Right lobe of liver (tissue), 6 donors: ENCODE results near the gene AMZ2. TPM values are rescaled to one million over a fixed set of nuclear protein-coding genes. Genes with fewer than 3 reads are reported as not detected.

Experiments
- ATAC-seq, 4 donors: fragments of 200-7000 bp; cut with Tn5 transposase; one replicate each; pipeline ENCODE4 v1.9.1; 2020; ENCODE audit warnings: mild to moderate bottlenecking in 4 of 4, moderate library complexity in 4 of 4
- DNase-seq, 3 donors: peaks; one replicate each; pipeline ENCODE4 v3.0.0-alpha.2; 2020
- H3K27ac ChIP-seq, 3 donors: fragments of 200-600 bp; one replicate each; pipeline ENCODE4 v1.8.0; 2022
- H3K27me3 ChIP-seq, 2 donors: fragments of 200-600 bp; one replicate each; pipeline ENCODE4 v1.8.0; 2022
- H3K36me3 ChIP-seq, 4 donors: fragments of 200-600 bp; sonication (generic) in 1 of 4; one replicate each; pipeline versions ENCODE4 v1.5.1 to v1.8.0; 2017 to 2022; ENCODE audit warnings: control low read depth in 1 of 4
- H3K4me1 ChIP-seq, 4 donors: fragments of 200-600 bp; sonication (generic) in 1 of 4; one replicate each; pipeline versions ENCODE4 v1.5.1 to v1.8.0; 2017 to 2022; ENCODE audit warnings: control low read depth in 1 of 4
- H3K4me3 ChIP-seq, 3 donors: fragments of 200-600 bp; one replicate each; pipeline ENCODE4 v1.8.0; 2022
- H3K9me3 ChIP-seq, 4 donors: fragments of 200-600 bp; sonication (generic) in 1 of 4; one replicate each; pipeline versions ENCODE4 v1.5.1 to v1.8.0; 2017 to 2022; ENCODE audit warnings: control low read depth in 1 of 4
- CTCF ChIP-seq, 4 donors: fragments of 200-600 bp in 3 of 4; fragments of 450-650 bp in 1 of 4; IDR thresholded peaks; one replicate each; pipeline versions ENCODE4 v1.5.1 to v1.8.0; 2016 to 2022; ENCODE audit warnings: antibody characterized with exemption in 4 of 4, mild to moderate bottlenecking in 2 of 4
- POLR2A ChIP-seq: fragments of 450-650 bp; IDR thresholded peaks from one replicate; pipeline ENCODE4 v1.6.1; 2017; ENCODE audit warnings: antibody characterized with exemption, mild to moderate bottlenecking
- WGBS: methylation state at CpG from one replicate; pipeline ENCODE4 v1.1.6; 2018; ENCODE audit warnings: low coverage, low lambda C conversion rate; ENCODE audit not compliant: insufficient coverage; ENCODE audit errors: missing lambda C conversion rate; 5-methylcytosine and 5-hydroxymethylcytosine counted together
- intact Hi-C, 2 donors: fragments of 100-400 bp; cut with DNase I; formaldehyde crosslinking; loops; one replicate each; pipeline versions ENCODE4 v1.11.2 to v1.14.1; 2022
- total RNA-seq, 6 experiments: library from RNA; depleted of rRNA in 2 of 6; stranded (reverse); fragments of >200 nt in 2 of 6; fragmentation: NEBNext Ultra II Directional in 3 of 6; extraction: Animal tissue kit (Norgen Biotek cat#: 25700) in 3 of 6; gene quantifications; one replicate each; pipeline versions ENCODE4 v1.1.0 to v1.2.4, GENCODE V29; 2016 to 2023
- donor health status: DM: no; HTN: yes; CAD: no.
- donor health status: DM: no; HTN: no; CAD: no.
- donor health status: DM: no; HTN: no; CAD: no.
- donor health status: DM: no; HTN: yes; CAD: no.
- donor health status: DM: no; HTN: yes; CAD: no.

The AMZ2 gene
- total RNA-seq, 6 experiments from 2014 or later: 15.3 to 31.2 (median 18.2) TPM

- no peaks in the 10 kb centered on the region for H3K36me3 ChIP-seq
Measured at GRCh38 chr17:68294617-68295016, 46.8 kb downstream of the AMZ2 start.

GRCh38 chr17:68295086-68295485, 47.2 kb downstream of the AMZ2 start:
- TF ChIP-seq POLR2A: no peak
- no peak for TF ChIP-seq CTCF (IDR thresholded peaks at IDR 0.05)
- Histone ChIP-seq H3K27me3 (peaks cover 0 to 7% of the 10 kb centered on the region in 2 donors), H3K27ac (no peak overlapping the region), H3K4me1 (peaks cover 0 to 16% (median 2%) of the 10 kb centered on the region in 4 donors), H3K36me3 (no peaks in the 10 kb centered on the region), H3K4me3 (no peak overlapping the region), H3K9me3 (no peaks in the 10 kb centered on the region)
- no peak for DNase-seq
- WGBS: 57% methylated on average over 7 of the region's 7 CpGs
- no peak for ATAC-seq
- intact Hi-C loops: no loop called here

More at GRCh38 chr17:68294617-68295016, 46.8 kb downstream of the AMZ2 start:
- H3K4me3 ChIP-seq: no peak overlapping the region
- ATAC-seq (no peak), DNase-seq (no peak)
- WGBS: 83% methylated on average over 3 of the region's 4 CpGs
- intact Hi-C loops: no loop called here
- H3K4me1 ChIP-seq: peaks cover 0 to 16% (median 2%) of the 10 kb centered on the region in 4 donors
- peaks cover 0 to 7% of the 10 kb centered on the region in 2 donors for H3K27me3 ChIP-seq
- no peak for TF ChIP-seq CTCF (IDR thresholded peaks at IDR 0.05)
- no peak for TF ChIP-seq POLR2A
- no peaks in the 10 kb centered on the region for H3K9me3 ChIP-seq
- H3K27ac ChIP-seq: no peak overlapping the region

GRCh38 chr17:68296217-68297191, 48.7 kb downstream of the AMZ2 start:
- TF ChIP-seq POLR2A: no peak
- no peak for TF ChIP-seq CTCF (IDR thresholded peaks at IDR 0.05)
- Histone ChIP-seq H3K4me3 (no peak overlapping the region), H3K9me3 (no peaks in the 10 kb centered on the region), H3K4me1 (peaks cover 0 to 2% (median 0%) of the 10 kb centered on the region in 4 donors), H3K36me3 (no peaks in the 10 kb centered on the region), H3K27me3 (peaks cover 0 to 7% of the 10 kb centered on the region in 2 donors), H3K27ac (no peak overlapping the region)
- ATAC-seq (no peak), DNase-seq (no peak)
- intact Hi-C loops: no loop called here
- WGBS: 80% methylated on average over 14 of the region's 18 CpGs

- Histone ChIP-seq H3K27ac (no peak overlapping the region), H3K4me3 (no peak overlapping the region), H3K9me3 (no peaks in the 10 kb centered on the region), H3K36me3 (no peaks in the 10 kb centered on the region), H3K4me1 (no peaks in the 10 kb centered on the region), H3K27me3 (peaks cover 0 to 7% of the 10 kb centered on the region in 2 donors)
- intact Hi-C loops: no loop called here
- no peak for TF ChIP-seq POLR2A
- no peak for TF ChIP-seq CTCF (IDR thresholded peaks at IDR 0.05)
- no peak for DNase-seq
- peak in 2 of 4 donors; percentile 38 to 56 for ATAC-seq
- 60% methylated on average over 4 of the region's 4 CpGs for WGBS
Measured at GRCh38 chr17:68297195-68297594, 49.4 kb downstream of the AMZ2 start.
